ENCODE measurements around the gene STK32C. TPM values are rescaled to one million over a fixed set of nuclear protein-coding genes. Genes with fewer than 3 reads are reported as not detected.
"Not testable (repeated sequence)": the region's sequence is repeated elsewhere in the genome, so short reads cannot be mapped to it uniquely, and the experiment has no call there.

The STK32C gene
- total RNA-seq (10 to 100 TPM; 14.5 to 16.9 TPM), polyA plus RNA-seq (ENCODE audit: insufficient read length in 2 of 2) (10 to 100 TPM; 39.2 to 41.6 TPM)
- long read RNA-seq, donor 1, partial matches to known transcripts: 7 of 13 reads
- long read RNA-seq, donor 1, other reads (novel, unspliced or antisense): 0 of 13 reads
- long read RNA-seq, donor 2, partial matches to known transcripts: 0 of 2 reads
- long read RNA-seq, donor 2, other reads (novel, unspliced or antisense): 0 of 2 reads
- long read RNA-seq, donor 3, partial matches to known transcripts: 6 of 10 reads
- long read RNA-seq, donor 3, other reads (novel, unspliced or antisense): 0 of 10 reads
- long read RNA-seq, donor 4, partial matches to known transcripts: 0 of 6 reads
- long read RNA-seq, donor 4, other reads (novel, unspliced or antisense): 0 of 6 reads

- Histone ChIP-seq H3K9me3 (ENCODE audit: control insufficient read depth, insufficient read depth, low read length) (no peaks in the 10 kb centered on the region), H3K27ac (ENCODE audit: low read depth, low read length) (no peak within 1 kb of the TSS), H3K27me3 (ENCODE audit: control insufficient read depth, insufficient read depth, low read length) (no peaks in the 10 kb centered on the region), H3K36me3 (ENCODE audit: control insufficient read depth, insufficient read depth, low read length) (peaks cover 5% of the 10 kb centered on the region), H3K4me3 (ENCODE audit: low read depth, low read length) (peak within 1 kb of the TSS; percentile 60), H3K4me1 (ENCODE audit: control insufficient read depth, insufficient read depth, low read length) (peaks cover 32% of the 10 kb centered on the region)
- under 1% methylated on average over 70 of the region's 84 CpGs for WGBS (ENCODE audit: insufficient coverage)
- peak in 5 of 6 donors; percentile 72 to 97 (median 87) for DNase-seq (ENCODE audit: low read depth in 4 of 6, low spot score in 6 of 6)
Measured at GRCh38 chr10:132307823-132308586, at the start of gene STK32C. Gene STK32C, minus strand, starts transcription at chr10:132307950. Its CDS starts 117 bp downstream, at chr10:132307833.

GRCh38 chr10:132356621-132357195, 49.0 kb upstream of the STK32C start:
- H3K4me3 ChIP-seq (ENCODE audit: low read depth, low read length): no peak overlapping the region
- WGBS (ENCODE audit: insufficient coverage): 93% methylated on average over 12 of the region's 12 CpGs
- no peaks in the 10 kb centered on the region for H3K27me3 ChIP-seq (ENCODE audit: control insufficient read depth, insufficient read depth, low read length)
- no peak for DNase-seq (ENCODE audit: low read depth in 4 of 6, low spot score in 6 of 6)
- H3K9me3 ChIP-seq (ENCODE audit: control insufficient read depth, insufficient read depth, low read length): no peaks in the 10 kb centered on the region
- H3K36me3 ChIP-seq (ENCODE audit: control insufficient read depth, insufficient read depth, low read length): peaks cover 79% of the 10 kb centered on the region
- no peak overlapping the region for H3K27ac ChIP-seq (ENCODE audit: low read depth, low read length)
- H3K4me1 ChIP-seq (ENCODE audit: control insufficient read depth, insufficient read depth, low read length): no peaks in the 10 kb centered on the region

GRCh38 chr10:132355754-132356153, 48.0 kb upstream of the STK32C start:
- H3K27ac ChIP-seq (ENCODE audit: low read depth, low read length): no peak overlapping the region
- no peaks in the 10 kb centered on the region for H3K4me1 ChIP-seq (ENCODE audit: control insufficient read depth, insufficient read depth, low read length)
- no peak overlapping the region for H3K4me3 ChIP-seq (ENCODE audit: low read depth, low read length)
- no peaks in the 10 kb centered on the region for H3K9me3 ChIP-seq (ENCODE audit: control insufficient read depth, insufficient read depth, low read length)
- no peak for DNase-seq (ENCODE audit: low read depth in 4 of 6, low spot score in 6 of 6)
- H3K36me3 ChIP-seq (ENCODE audit: control insufficient read depth, insufficient read depth, low read length): peaks cover 79% of the 10 kb centered on the region
- H3K27me3 ChIP-seq (ENCODE audit: control insufficient read depth, insufficient read depth, low read length): no peaks in the 10 kb centered on the region
- 94% methylated on average over 6 of the region's 13 CpGs for WGBS (ENCODE audit: insufficient coverage)

- Histone ChIP-seq H3K27me3 (ENCODE audit: control insufficient read depth, insufficient read depth, low read length) (no peaks in the 10 kb centered on the region), H3K27ac (ENCODE audit: low read depth, low read length) (no peak overlapping the region), H3K4me1 (ENCODE audit: control insufficient read depth, insufficient read depth, low read length) (no peaks in the 10 kb centered on the region), H3K36me3 (ENCODE audit: control insufficient read depth, insufficient read depth, low read length) (peaks cover 79% of the 10 kb centered on the region), H3K9me3 (ENCODE audit: control insufficient read depth, insufficient read depth, low read length) (no peaks in the 10 kb centered on the region), H3K4me3 (ENCODE audit: low read depth, low read length) (no peak overlapping the region)
- DNase-seq (ENCODE audit: low read depth in 4 of 6, low spot score in 6 of 6): no peak
- 89% methylated on average over 17 of the region's 17 CpGs for WGBS (ENCODE audit: insufficient coverage)
Measured at GRCh38 chr10:132355297-132355696, 47.5 kb upstream of the STK32C start.

GRCh38 chr10:132354356-132355094, 46.8 kb upstream of the STK32C start:
- no peak overlapping the region for H3K27ac ChIP-seq (ENCODE audit: low read depth, low read length)
- 85% methylated on average over 26 of the region's 32 CpGs for WGBS (ENCODE audit: insufficient coverage)
- H3K4me3 ChIP-seq (ENCODE audit: low read depth, low read length): no peak overlapping the region
- H3K36me3 ChIP-seq (ENCODE audit: control insufficient read depth, insufficient read depth, low read length): peaks cover 85% of the 10 kb centered on the region
- no peak for DNase-seq (ENCODE audit: low read depth in 4 of 6, low spot score in 6 of 6)
- no peaks in the 10 kb centered on the region for H3K4me1 ChIP-seq (ENCODE audit: control insufficient read depth, insufficient read depth, low read length)
- H3K27me3 ChIP-seq (ENCODE audit: control insufficient read depth, insufficient read depth, low read length): no peaks in the 10 kb centered on the region
- H3K9me3 ChIP-seq (ENCODE audit: control insufficient read depth, insufficient read depth, low read length): no peaks in the 10 kb centered on the region

GRCh38 chr10:132353456-132354355, 46.0 kb upstream of the STK32C start:
- H3K4me1 ChIP-seq (ENCODE audit: control insufficient read depth, insufficient read depth, low read length): no peaks in the 10 kb centered on the region
- H3K9me3 ChIP-seq (ENCODE audit: control insufficient read depth, insufficient read depth, low read length): no peaks in the 10 kb centered on the region
- no peak for DNase-seq (ENCODE audit: low read depth in 4 of 6, low spot score in 6 of 6)
- no peaks in the 10 kb centered on the region for H3K27me3 ChIP-seq (ENCODE audit: control insufficient read depth, insufficient read depth, low read length)
- H3K27ac ChIP-seq (ENCODE audit: low read depth, low read length): no peak overlapping the region
- no peak overlapping the region for H3K4me3 ChIP-seq (ENCODE audit: low read depth, low read length)
- H3K36me3 ChIP-seq (ENCODE audit: control insufficient read depth, insufficient read depth, low read length): peaks cover 87% of the 10 kb centered on the region
- 91% methylated on average over 18 of the region's 20 CpGs for WGBS (ENCODE audit: insufficient coverage)

GRCh38 chr10:132352462-132353308, 44.9 kb upstream of the STK32C start:
- H3K36me3 ChIP-seq (ENCODE audit: control insufficient read depth, insufficient read depth, low read length): peaks cover 92% of the 10 kb centered on the region
- not testable (repeated sequence) for H3K27ac ChIP-seq (ENCODE audit: low read depth, low read length); H3K9me3 ChIP-seq (ENCODE audit: control insufficient read depth, insufficient read depth, low read length); H3K4me1 ChIP-seq (ENCODE audit: control insufficient read depth, insufficient read depth, low read length); H3K27me3 ChIP-seq (ENCODE audit: control insufficient read depth, insufficient read depth, low read length); H3K4me3 ChIP-seq (ENCODE audit: low read depth, low read length)
- WGBS (ENCODE audit: insufficient coverage): 40% methylated on average over 27 of the region's 44 CpGs
- peak in 2 of 6 donors; percentile 74 to 83 for DNase-seq (ENCODE audit: low read depth in 4 of 6, low spot score in 6 of 6)

- Histone ChIP-seq H3K27ac (ENCODE audit: low read depth, low read length) (no peak overlapping the region), H3K36me3 (ENCODE audit: control insufficient read depth, insufficient read depth, low read length) (peaks cover 94% of the 10 kb centered on the region), H3K4me1 (ENCODE audit: control insufficient read depth, insufficient read depth, low read length) (no peaks in the 10 kb centered on the region), H3K4me3 (ENCODE audit: low read depth, low read length) (no peak overlapping the region), H3K27me3 (ENCODE audit: control insufficient read depth, insufficient read depth, low read length) (no peaks in the 10 kb centered on the region), H3K9me3 (ENCODE audit: control insufficient read depth, insufficient read depth, low read length) (no peaks in the 10 kb centered on the region)
- DNase-seq (ENCODE audit: low read depth in 4 of 6, low spot score in 6 of 6): no peak
- WGBS (ENCODE audit: insufficient coverage): 81% methylated on average over 20 of the region's 25 CpGs
Measured at GRCh38 chr10:132351611-132352010, 43.9 kb upstream of the STK32C start.

Data from spinal cord (tissue), 10 donors.